Measurements from ENCODE around the gene TRMT1. TPM values are rescaled to one million over a fixed set of nuclear protein-coding genes. Genes with fewer than 3 reads are reported as not detected.
"Not testable (repeated sequence)": the region's sequence is repeated elsewhere in the genome, so short reads cannot be mapped to it uniquely, and the experiment has no call there.

Gene TRMT1
- 10 to 100 TPM; 31.7 to 47.9 (median 45.0) TPM for total RNA-seq

DNA sequence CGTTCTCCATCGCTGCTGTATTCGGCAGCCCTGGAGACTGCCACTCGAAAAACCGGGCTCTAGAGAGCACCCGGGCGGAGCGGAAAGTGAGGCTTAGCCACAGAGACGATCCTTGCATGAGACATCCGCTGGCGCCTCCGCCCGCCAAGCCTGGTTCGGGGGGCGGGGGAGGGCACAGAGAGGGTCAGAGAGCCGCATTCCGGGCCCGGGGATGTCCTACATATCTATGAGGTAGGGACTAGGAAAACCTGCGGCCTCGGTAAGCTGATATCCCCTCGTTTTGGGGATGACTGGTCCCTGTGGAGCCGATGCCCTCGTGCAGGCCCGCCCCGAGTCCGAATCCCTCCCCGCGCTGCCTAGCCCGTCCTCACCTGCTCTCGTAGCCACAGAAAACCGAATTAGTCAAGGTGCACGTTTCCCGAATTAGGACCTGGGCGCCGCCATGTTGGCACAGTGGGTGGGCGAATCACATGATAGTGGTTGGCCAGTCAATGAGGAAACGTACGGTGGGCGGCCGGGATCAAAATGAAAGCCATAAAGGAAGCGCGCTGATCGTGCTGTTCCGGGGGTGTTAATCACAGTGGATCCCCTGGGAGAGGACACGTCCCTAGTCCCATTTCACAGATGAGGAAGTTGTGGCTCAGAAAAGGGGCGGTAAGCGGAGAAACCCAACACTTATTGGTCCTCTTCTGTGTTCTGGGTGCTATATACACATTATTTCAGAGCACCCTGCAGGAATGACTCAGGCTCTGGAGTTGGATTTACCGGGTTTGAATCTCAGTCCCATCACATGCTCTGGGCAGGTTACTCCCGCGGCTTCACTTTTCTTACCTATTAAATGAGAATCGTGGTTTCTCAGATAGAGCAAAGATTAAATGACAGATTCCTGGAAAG is at the start of gene TRMT1:
TSS of gene TRMT1 (minus strand) at position 459 of the 894 bp plus-strand sequence. CDS start at position 118, 341 bp downstream.
- in situ Hi-C loops (cut with MboI; ENCODE audit: low sequenced_read_pairs in 4 of 4) (loop anchor here in 1 of 4 donors (25.0 kb wide), 1 partner anchor 146 kb away; no protein-coding TSS in a partner anchor), intact Hi-C loops (cut with DNase I; ENCODE audit: low total_unique reads) (loop anchor here (5.0 to 10.0 kb wide), 2 partner anchors 234 to 382 kb away; partner anchors contain the start of genes DNASE2, GET3 and TRIR)
- ATAC-seq (peak; percentile 79 to 82), DNase-seq (peak; percentile 88 to 92)
- no peaks in the 10 kb centered on the region for H3K9me3 ChIP-seq
- H3K4me1 ChIP-seq = peaks cover 23 to 36% of the 10 kb centered on the region in 2 donors
- peaks cover 0 to 28% of the 10 kb centered on the region in 2 donors for H3K36me3 ChIP-seq
- no peaks in the 10 kb centered on the region for H3K27me3 ChIP-seq
- H3K4me3 ChIP-seq = peak within 1 kb of the TSS; percentile 79 to 100 (median 92)
- peak within 1 kb of the TSS; percentile 79 to 93 (median 86) for H3K27ac ChIP-seq
- TF ChIP-seq, protein P1, sequence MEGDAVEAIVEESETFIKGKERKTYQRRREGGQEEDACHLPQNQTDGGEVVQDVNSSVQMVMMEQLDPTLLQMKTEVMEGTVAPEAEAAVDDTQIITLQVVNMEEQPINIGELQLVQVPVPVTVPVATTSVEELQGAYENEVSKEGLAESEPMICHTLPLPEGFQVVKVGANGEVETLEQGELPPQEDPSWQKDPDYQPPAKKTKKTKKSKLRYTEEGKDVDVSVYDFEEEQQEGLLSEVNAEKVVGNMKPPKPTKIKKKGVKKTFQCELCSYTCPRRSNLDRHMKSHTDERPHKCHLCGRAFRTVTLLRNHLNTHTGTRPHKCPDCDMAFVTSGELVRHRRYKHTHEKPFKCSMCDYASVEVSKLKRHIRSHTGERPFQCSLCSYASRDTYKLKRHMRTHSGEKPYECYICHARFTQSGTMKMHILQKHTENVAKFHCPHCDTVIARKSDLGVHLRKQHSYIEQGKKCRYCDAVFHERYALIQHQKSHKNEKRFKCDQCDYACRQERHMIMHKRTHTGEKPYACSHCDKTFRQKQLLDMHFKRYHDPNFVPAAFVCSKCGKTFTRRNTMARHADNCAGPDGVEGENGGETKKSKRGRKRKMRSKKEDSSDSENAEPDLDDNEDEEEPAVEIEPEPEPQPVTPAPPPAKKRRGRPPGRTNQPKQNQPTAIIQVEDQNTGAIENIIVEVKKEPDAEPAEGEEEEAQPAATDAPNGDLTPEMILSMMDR (IDR thresholded peaks at IDR 0.05 in 4 of 5, conservative IDR thresholded peaks at IDR 0.05 in 1 of 5) = peak in 1 of 5 experiments; percentile 22
- peak; percentile 21 to 24 for TF ChIP-seq POLR2A (IDR thresholded peaks at IDR 0.05)

DNA sequence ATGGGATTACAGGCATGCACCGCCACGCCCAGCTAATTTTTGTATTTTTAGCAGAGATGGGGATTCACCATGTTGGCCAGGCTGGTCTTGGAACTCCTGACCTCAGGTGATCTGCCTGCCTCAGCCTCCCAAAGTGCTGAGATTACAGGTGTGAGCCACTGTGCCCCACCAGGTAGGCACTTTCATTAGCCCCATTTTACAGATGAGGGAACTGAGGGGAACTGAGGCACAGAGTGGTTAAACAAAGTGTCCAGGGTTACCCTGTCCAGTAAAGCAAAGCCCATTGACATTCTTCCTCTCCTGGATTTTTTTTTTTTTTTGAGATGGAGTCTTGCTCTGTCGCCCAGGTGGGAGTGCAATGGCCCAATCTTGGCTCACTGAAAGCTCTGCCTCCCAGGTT is 49.6 kb upstream of the TRMT1 start:
- Histone ChIP-seq H3K4me1 (peaks cover 14 to 26% of the 10 kb centered on the region in 2 donors), H3K27ac (peak overlapping the region; percentile 75 to 89 (median 88))
- DNase-seq; H3K4me3 ChIP-seq; H3K27me3 ChIP-seq; in situ Hi-C loops (cut with MboI; ENCODE audit: low sequenced_read_pairs in 4 of 4); H3K36me3 ChIP-seq; ATAC-seq; H3K9me3 ChIP-seq: not testable (repeated sequence)
- intact Hi-C loops (cut with DNase I; ENCODE audit: low total_unique reads) = loop anchor here (2.0 kb wide), 1 partner anchor 15 kb away; the partner anchor contains the start of genes IER2 and STX10

DNA sequence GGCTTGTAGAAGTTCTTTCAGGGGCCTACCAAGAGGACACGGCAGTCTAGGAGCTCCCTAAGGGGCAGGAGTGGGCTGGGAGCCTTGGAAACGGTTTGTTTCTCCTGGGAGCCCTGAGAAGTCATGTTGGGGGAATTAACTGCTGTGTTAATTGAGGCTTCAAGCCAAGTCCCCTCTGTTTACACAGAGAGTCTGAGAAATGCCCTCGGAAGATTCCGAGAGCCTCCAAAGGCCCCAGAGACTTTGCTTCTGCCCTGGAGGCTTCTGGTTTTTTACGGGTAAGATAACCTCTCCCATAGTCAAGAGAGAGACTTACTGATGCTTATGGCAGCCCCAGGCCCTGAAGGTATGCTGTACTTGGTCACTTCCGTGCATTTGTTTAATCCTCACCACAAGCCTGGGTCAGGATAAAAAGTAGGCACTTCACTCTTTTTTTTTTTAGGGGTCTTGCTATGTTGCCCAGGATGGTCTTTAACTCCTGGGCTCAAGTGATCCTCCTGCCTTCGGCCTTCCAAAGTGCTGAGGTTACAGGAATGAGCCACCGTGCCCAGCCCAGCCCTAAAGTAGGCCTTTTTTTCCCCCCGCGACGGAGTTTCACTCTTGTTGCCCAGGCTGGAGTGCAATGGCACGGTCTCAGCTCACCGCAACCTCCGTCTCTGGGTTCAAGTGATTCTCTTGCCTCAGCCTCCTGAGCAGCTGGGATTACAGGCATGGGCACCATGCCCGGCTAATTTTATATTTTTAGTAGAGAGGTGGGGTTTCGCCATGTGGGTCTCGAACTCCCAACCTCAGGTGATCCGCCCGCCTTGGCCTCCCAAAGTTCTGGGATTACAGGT is 48.8 kb upstream of the TRMT1 start:
- intact Hi-C loops (cut with DNase I; ENCODE audit: low total_unique reads) = no loop called here
- DNase-seq (no peak), ATAC-seq (no peak)
- H3K27me3 ChIP-seq = no peaks in the 10 kb centered on the region
- TF ChIP-seq POLR2A (IDR thresholded peaks at IDR 0.05) = no peak
- TF ChIP-seq, protein P1 (IDR thresholded peaks at IDR 0.05 in 4 of 5, conservative IDR thresholded peaks at IDR 0.05 in 1 of 5) = no peak
- in situ Hi-C loops (cut with MboI; ENCODE audit: low sequenced_read_pairs in 4 of 4) = no loop called here
- no peak overlapping the region for H3K4me3 ChIP-seq
- no peaks in the 10 kb centered on the region for H3K36me3 ChIP-seq
- H3K9me3 ChIP-seq = no peaks in the 10 kb centered on the region
- H3K4me1 ChIP-seq = peaks cover 14 to 26% of the 10 kb centered on the region in 2 donors
- peak overlapping the region; percentile 80 to 89 (median 88) for H3K27ac ChIP-seq

DNA sequence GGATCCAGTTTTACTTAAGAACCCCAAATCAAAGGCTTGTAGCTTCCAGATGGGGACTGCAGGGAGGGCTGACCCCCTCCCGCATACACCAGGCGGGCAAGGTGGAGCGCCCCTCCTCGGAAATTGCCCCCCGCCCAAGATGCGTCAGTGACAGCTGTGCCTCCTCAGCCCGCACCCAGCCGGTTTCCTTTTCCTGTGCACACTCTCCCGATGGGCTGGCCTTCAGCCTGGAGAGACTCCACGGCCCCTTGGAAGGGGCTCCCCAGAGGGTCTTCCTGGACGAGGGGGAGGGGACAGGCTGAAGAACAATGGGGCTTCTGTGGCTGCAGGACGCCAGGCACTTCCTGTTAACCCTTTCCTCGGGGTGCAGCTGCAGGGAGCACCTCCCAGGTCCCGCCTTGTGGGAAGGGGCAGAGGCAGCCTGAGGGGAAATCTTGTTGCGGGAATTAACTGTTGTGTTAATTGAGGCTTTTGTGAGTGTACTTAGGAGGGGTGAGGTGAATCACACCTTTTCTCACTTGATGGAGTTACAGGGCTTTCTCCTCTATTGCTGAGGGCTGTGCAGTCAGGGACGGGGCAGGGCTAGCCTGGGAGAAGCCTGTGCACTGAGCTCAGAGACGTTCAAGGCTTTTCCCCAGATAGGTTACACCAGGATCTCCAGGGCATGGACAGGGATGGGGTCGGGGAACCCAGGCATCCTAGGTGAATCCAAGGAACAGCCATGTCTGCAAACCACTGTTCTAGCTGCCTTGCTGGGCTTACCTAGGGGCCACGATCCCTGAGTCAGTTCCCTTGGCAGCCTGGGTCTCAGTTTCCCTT is 48.0 kb upstream of the TRMT1 start:
- TF ChIP-seq, protein P1 (IDR thresholded peaks at IDR 0.05 in 4 of 5, conservative IDR thresholded peaks at IDR 0.05 in 1 of 5) = no peak
- TF ChIP-seq POLR2A (IDR thresholded peaks at IDR 0.05) = no peak
- no peak for ATAC-seq
- in situ Hi-C loops (cut with MboI; ENCODE audit: low sequenced_read_pairs in 4 of 4) = no loop called here
- Histone ChIP-seq H3K27ac (peak overlapping the region; percentile 80 to 89 (median 88)), H3K36me3 (no peaks in the 10 kb centered on the region), H3K4me1 (peaks cover 14 to 26% of the 10 kb centered on the region in 2 donors), H3K9me3 (no peaks in the 10 kb centered on the region), H3K4me3 (peak overlapping the region; percentile 18 to 56 (median 36)), H3K27me3 (no peaks in the 10 kb centered on the region)
- intact Hi-C loops (cut with DNase I; ENCODE audit: low total_unique reads) = no loop called here
- DNase-seq = no peak
